Stimulated activated CD4-positive, alpha-beta T cell treated with anti-CD3 and anti-CD28 coated beads, Interleukin-12 subunit alpha, Interleukin-12 subunit beta, amount 100 ng/mL, for 24 hours (primary cell): ENCODE data around the gene CHAF1A.

ENCODE experiments used
- DNase-seq, 2 experiments: peaks; one replicate each; pipeline ENCODE4 v3.0.0-alpha.2; 2020; ENCODE audit warnings: low read depth in 2 of 2

The CHAF1A gene

GRCh38 chr19:4441994-4442818, 39.8 kb downstream of the CHAF1A start:
- no peak for DNase-seq

GRCh38 chr19:4442819-4443146, 40.3 kb downstream of the CHAF1A start:
- no peak for DNase-seq

GRCh38 chr19:4443188-4443587, 40.7 kb downstream of the CHAF1A start:
- DNase-seq, result no peak

- DNase-seq, result no peak
Observed at GRCh38 chr19:4443966-4444764, 41.7 kb downstream of the CHAF1A start.

GRCh38 chr19:4444765-4445741, 42.6 kb downstream of the CHAF1A start:
- DNase-seq, result no peak

GRCh38 chr19:4445963-4446703, 43.7 kb downstream of the CHAF1A start:
- no peak for DNase-seq

GRCh38 chr19:4446704-4447200, 44.3 kb downstream of the CHAF1A start:
- no peak for DNase-seq

GRCh38 chr19:4447327-4448146, 45.1 kb downstream of the CHAF1A start:
- no peak for DNase-seq

- no peak for DNase-seq
Observed at GRCh38 chr19:4448147-4448985, 45.9 kb downstream of the CHAF1A start.

GRCh38 chr19:4449022-4449638, 46.7 kb downstream of the CHAF1A start:
- DNase-seq, result no peak

- DNase-seq, result no peak
Observed at GRCh38 chr19:4449639-4450028, 47.2 kb downstream of the CHAF1A start.

- no peak for DNase-seq
Observed at GRCh38 chr19:4452230-4452990, 50.0 kb downstream of the CHAF1A start.

GRCh38 chr19:4453232-4454179, 51.1 kb downstream of the CHAF1A start:
- DNase-seq, result no peak

GRCh38 chr19:4454747-4455718, 52.6 kb downstream of the CHAF1A start:
- DNase-seq, result no peak

- DNase-seq, result no peak
Observed at GRCh38 chr19:4455719-4456475, 53.5 kb downstream of the CHAF1A start.
